SK-N-SH (cell line): ENCODE results near the gene SEC31B. TPM values are rescaled to one million over a fixed set of nuclear protein-coding genes. Genes with fewer than 3 reads are reported as not detected.

Experiments used
- CTCF ChIA-PET: fragments of 300-600, 350-600 bp; formaldehyde crosslinking; extraction: SDS; loops from one replicate; lab custom pipeline; 2021; lab: Yijun Ruan, JAX
- POLR2A ChIA-PET: fragments of 350-600 bp; sonication (Branson Sonifier 250); formaldehyde crosslinking; extraction: SDS; loops from one replicate; lab custom pipeline; 2020; ENCODE audit warnings: antibody characterized with exemption, inconsistent platforms; lab: Yijun Ruan, JAX
- DNase-seq: peaks from one replicate; pipeline ENCODE4 v3.0.0; 2012
- H2AFZ ChIP-seq: fragments of 200-600 bp; sonication (generic); 2 replicates; pipeline ENCODE4 v1.8.1; 2016; ENCODE audit warnings: antibody characterized with exemption, mild to moderate bottlenecking, low read depth
- H3F3A ChIP-seq: fragments of 200-600 bp; sonication (generic); replicated peaks from 2 replicates; pipeline ENCODE3; 2016; ENCODE audit warnings: antibody characterized with exemption, mild to moderate bottlenecking; ENCODE audit not compliant: insufficient read depth
- H3K27ac ChIP-seq, 2 experiments: fragments of 200-500 bp in 1 of 2; fragments of 200-600 bp in 1 of 2; sonication (Bioruptor generic) in 1 of 2; sonication (generic), shearing (Covaris generic) in 1 of 2; 2 replicates each; pipeline versions ENCODE4 v1.5.1 to v1.6.1; 2014 to 2016; ENCODE audit warnings: low read depth in 2 of 2, inconsistent platforms in 1 of 2, low read length in 1 of 2, mild to moderate bottlenecking in 1 of 2, mixed read lengths in 1 of 2
- H3K27me3 ChIP-seq: fragments of 200-600 bp; sonication (generic), shearing (Covaris generic); 2 replicates; pipeline ENCODE4 v1.6.1; 2016; ENCODE audit warnings: mixed run types; ENCODE audit not compliant: insufficient read depth
- H3K36me3 ChIP-seq, 2 experiments: fragments of 200-500 bp in 1 of 2; fragments of 200-600 bp in 1 of 2; sonication (Bioruptor generic) in 1 of 2; sonication (generic) in 1 of 2; replicated peaks in 1 of 2; 2 replicates each; pipeline versions ENCODE3 to v1.5.1; 2014 to 2016; ENCODE audit warnings: low read length in 1 of 2, mild to moderate bottlenecking in 1 of 2; ENCODE audit not compliant: insufficient read depth in 2 of 2, control insufficient read depth in 1 of 2
- H3K4me1 ChIP-seq, 2 experiments: fragments of 200-500 bp in 1 of 2; fragments of 200-600 bp in 1 of 2; sonication (Bioruptor generic) in 1 of 2; sonication (generic), shearing (Covaris generic) in 1 of 2; 2 replicates each; pipeline versions ENCODE4 v1.5.1 to v1.6.1; 2014 to 2016; ENCODE audit warnings: low read depth in 1 of 2, low read length in 1 of 2, mixed run types in 1 of 2; ENCODE audit not compliant: insufficient read depth in 2 of 2, control insufficient read depth in 1 of 2
- H3K4me2 ChIP-seq: fragments of 200-600 bp; sonication (generic), shearing (Covaris generic); 2 replicates; pipeline ENCODE4 v1.6.1; 2017; ENCODE audit warnings: mixed run types
- H3K4me3 ChIP-seq, 2 experiments: fragments of 200-500 bp in 1 of 2; fragments of 200-600 bp in 1 of 2; sonication (Bioruptor generic) in 1 of 2; sonication (generic), shearing (Covaris generic) in 1 of 2; 2 replicates each; pipeline versions ENCODE4 v1.5.1 to v1.8.1; 2014 to 2016; ENCODE audit warnings: low read depth in 2 of 2, inconsistent platforms in 1 of 2, low read length in 1 of 2, mild to moderate bottlenecking in 1 of 2, mixed read lengths in 1 of 2, moderate library complexity in 1 of 2
- H3K79me2 ChIP-seq: fragments of 200-600 bp; sonication (generic); 2 replicates; pipeline ENCODE4 v1.8.1; 2017; ENCODE audit warnings: mild to moderate bottlenecking; ENCODE audit not compliant: insufficient read depth
- H3K9ac ChIP-seq: fragments of 200-600 bp; sonication (generic); 2 replicates; pipeline ENCODE4 v1.6.1; 2017; ENCODE audit warnings: mixed run types
- H3K9me2 ChIP-seq: fragments of 200-600 bp; sonication (generic); 2 replicates; pipeline ENCODE4 v1.6.1; 2017; ENCODE audit warnings: mixed run types
- H3K9me3 ChIP-seq: fragments of 200-600 bp; sonication (generic); 2 replicates; pipeline ENCODE4 v1.6.1; 2017; ENCODE audit warnings: mixed run types, mild to moderate bottlenecking, moderate library complexity
- H4K20me1 ChIP-seq: fragments of 200-600 bp; sonication (generic); 2 replicates; pipeline ENCODE4 v1.6.1; 2017; ENCODE audit warnings: mild to moderate bottlenecking, mixed run types; ENCODE audit not compliant: insufficient read depth
- CHD2 ChIP-seq: fragments of 150-350 bp; IDR thresholded peaks from 2 replicates; pipeline ENCODE4 v1.6.1; 2018; ENCODE audit warnings: low read length; ENCODE audit not compliant: partially characterized antibody
- EP300 ChIP-seq, 2 experiments: IDR thresholded peaks; 2 replicates each; pipeline versions ENCODE4 v1.4.0 to v1.6.1; 2012; ENCODE audit warnings: borderline replicate concordance in 1 of 2, low read depth in 1 of 2, low read length in 1 of 2
- EZH2phosphoT487 ChIP-seq: fragments of 200-600 bp; sonication (generic); IDR thresholded peaks from 2 replicates; pipeline ENCODE4 v1.6.1; 2017; ENCODE audit warnings: low read depth, mixed run types, mild to moderate bottlenecking, antibody characterized with exemption, moderate library complexity, borderline replicate concordance
- FOXM1 ChIP-seq: IDR thresholded peaks from 2 replicates; pipeline ENCODE4 v1.4.0; 2012; ENCODE audit warnings: low read depth, mild to moderate bottlenecking
- JUND ChIP-seq: IDR thresholded peaks from 2 replicates; pipeline ENCODE4 v1.4.0; 2012
- MEF2A ChIP-seq: IDR thresholded peaks from 2 replicates; pipeline ENCODE4 v1.4.0; 2012; ENCODE audit warnings: low read depth, borderline replicate concordance
- NRF1 ChIP-seq: IDR thresholded peaks from 2 replicates; pipeline ENCODE4 v1.6.1; 2012; ENCODE audit warnings: low read depth, mild to moderate bottlenecking, low read length
- RCOR1 ChIP-seq: fragments of 150-350 bp; IDR thresholded peaks from 2 replicates; pipeline ENCODE4 v1.6.1; 2017; ENCODE audit warnings: antibody characterized with exemption, low read length
- REST ChIP-seq: IDR thresholded peaks from 2 replicates; pipeline ENCODE4 v1.6.1; 2012; ENCODE audit warnings: mild to moderate bottlenecking, low read depth, low read length, moderate library complexity
- RFX5 ChIP-seq: IDR thresholded peaks from 2 replicates; pipeline ENCODE4 v1.6.1; 2012; ENCODE audit warnings: mild to moderate bottlenecking, improper control_type of control experiment, low read length
- RXRA ChIP-seq: IDR thresholded peaks from 2 replicates; pipeline ENCODE4 v1.4.0; 2012; ENCODE audit warnings: low read depth, mild to moderate bottlenecking, borderline replicate concordance
- TAF1 ChIP-seq: IDR thresholded peaks from 2 replicates; pipeline ENCODE4 v1.6.1; 2012; ENCODE audit warnings: low read depth, mild to moderate bottlenecking, low read length, moderate library complexity, borderline replicate concordance
- TCF12 ChIP-seq: IDR thresholded peaks from 2 replicates; pipeline ENCODE4 v1.4.0; 2012
- YY1 ChIP-seq: IDR thresholded peaks from 2 replicates; pipeline ENCODE4 v1.4.0; 2012; ENCODE audit warnings: low read depth, mild to moderate bottlenecking
- WGBS: methylation state at CpG from one replicate; pipeline ENCODE4 v1.1.6; 2017; ENCODE audit warnings: low lambda C conversion rate; 5-methylcytosine and 5-hydroxymethylcytosine counted together
- polyA plus RNA-seq, 3 experiments: library from polyadenylated mRNA; depleted of rRNA; stranded (reverse); fragments of >200 nt; gene quantifications; 2 replicates each; pipeline ENCODE4 v1.2.3, GENCODE V29; 2012
- TF ChIP-seq, protein P1 (sequence below): fragments of 150-350 bp; IDR thresholded peaks from 2 replicates; pipeline ENCODE4 v1.6.1; 2017; ENCODE audit warnings: antibody characterized with exemption, low read length, low read depth, borderline replicate concordance
- TF ChIP-seq, protein P2 (sequence below): IDR thresholded peaks from 2 replicates; pipeline ENCODE4; 2012
- TF ChIP-seq, protein P3 (sequence below): IDR thresholded peaks from 2 replicates; pipeline ENCODE4 v1.4.0; 2012; ENCODE audit warnings: low read depth, borderline replicate concordance

The SEC31B gene
- polyA plus RNA-seq, 1 of the 3 experiments (the other 2 are of a cell fraction) = 8.8 TPM

DNA sequence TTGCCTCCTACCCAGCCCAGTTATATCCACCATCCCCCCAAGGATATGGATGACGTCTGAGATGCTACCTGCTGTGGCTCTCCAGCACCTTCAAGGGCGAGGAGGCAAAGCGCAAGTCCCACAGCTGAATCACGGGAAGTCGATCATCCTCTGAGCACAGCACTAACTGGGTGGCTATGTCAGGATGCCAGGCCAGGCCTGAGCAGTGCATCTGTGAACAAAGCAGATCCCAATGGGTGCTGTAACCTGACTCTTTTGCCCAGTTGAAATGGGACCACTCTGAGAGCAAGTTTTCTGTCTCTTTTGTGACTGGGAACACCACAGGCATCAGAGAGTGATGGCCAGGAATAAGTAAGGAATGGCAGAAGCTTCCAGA is 12.3 kb downstream of the SEC31B start:
- Histone ChIP-seq H3K9ac (no peak overlapping the region), H3K4me2 (no peak overlapping the region), H3F3A (no peaks in the 10 kb centered on the region), H3K79me2 (no peaks in the 10 kb centered on the region), H3K4me3 (no peak overlapping the region), H3K9me3 (no peaks in the 10 kb centered on the region), H3K27me3 (no peaks in the 10 kb centered on the region), H3K36me3 (peaks cover 0 to 2% of the 10 kb centered on the region in 2 experiments), H2AFZ (no peak overlapping the region), H3K4me1 (peaks cover 0 to 22% of the 10 kb centered on the region in 2 experiments; a peak in 2 of 4 replicates), H4K20me1 (no peaks in the 10 kb centered on the region), H3K27ac (peak overlapping the region in 1 of 2 experiments; percentile 16; a peak in 1 of 4 replicates), H3K9me2 (no peaks in the 10 kb centered on the region)
- CTCF ChIA-PET = interaction anchor here (0.9 to 14.3 kb wide), 13 partner anchors 8 to 204 kb away, joined by 3 to 150 read pairs (median 5); partner anchors contain the start of gene SEC31B
- POLR2A ChIA-PET = no interaction called here
- no peak for TF ChIP-seq FOXM1
- WGBS = 90% methylated on average over 2 of the region's 5 CpGs
- no peak for DNase-seq

DNA sequence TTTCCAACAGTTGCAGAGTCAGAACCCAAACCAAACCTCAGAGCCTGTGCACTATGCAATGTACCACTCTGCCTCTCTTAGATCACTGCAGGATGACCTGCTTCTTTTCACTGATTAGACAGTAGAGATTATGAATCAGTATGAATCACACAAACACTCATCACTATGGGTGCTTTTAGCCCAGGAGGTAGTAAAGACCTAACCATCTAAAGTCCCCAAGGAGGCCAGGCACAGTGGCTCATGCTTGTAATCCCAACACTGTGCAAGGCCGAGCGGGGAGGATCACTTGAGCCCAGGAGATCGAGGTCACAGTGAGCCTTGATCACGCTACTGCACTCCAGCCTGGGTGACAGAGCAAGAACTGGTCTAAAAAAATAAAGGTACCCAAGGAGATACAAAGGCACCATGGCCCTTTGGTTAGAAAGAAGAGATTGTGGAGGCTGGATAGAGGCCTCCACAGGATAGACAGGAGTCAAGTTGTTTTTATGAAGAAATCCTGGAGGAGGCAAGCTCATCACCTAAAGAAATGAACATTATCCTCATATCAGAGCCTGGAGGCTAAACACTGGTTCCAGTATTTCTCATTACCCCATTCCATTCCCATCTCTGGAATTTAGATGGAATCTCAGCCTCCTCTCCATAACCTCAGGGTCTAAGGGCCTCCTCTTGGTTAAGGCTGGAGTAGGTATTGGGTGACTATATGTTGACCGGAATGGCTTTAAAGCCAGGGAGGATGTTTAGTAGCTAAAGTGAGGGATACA is 12.9 kb downstream of the SEC31B start:
- H3K4me2 ChIP-seq = no peak overlapping the region
- H3K27me3 ChIP-seq = no peaks in the 10 kb centered on the region
- no peaks in the 10 kb centered on the region for H3F3A ChIP-seq
- H3K9ac ChIP-seq = no peak overlapping the region
- H3K4me1 ChIP-seq = peaks cover 0 to 22% of the 10 kb centered on the region in 2 experiments; a peak in 2 of 4 replicates
- POLR2A ChIA-PET = no interaction called here
- no peaks in the 10 kb centered on the region for H4K20me1 ChIP-seq
- no peaks in the 10 kb centered on the region for H3K9me2 ChIP-seq
- H2AFZ ChIP-seq = no peak overlapping the region
- DNase-seq = no peak
- CTCF ChIA-PET = interaction anchor here (0.9 to 14.3 kb wide), 11 partner anchors 7 to 203 kb away, joined by 3 to 150 read pairs (median 10); partner anchors contain the start of gene SEC31B
- no peak overlapping the region for H3K4me3 ChIP-seq
- no peaks in the 10 kb centered on the region for H3K79me2 ChIP-seq
- peak overlapping the region in 1 of 2 experiments; percentile 16; a peak in 1 of 4 replicates for H3K27ac ChIP-seq
- H3K36me3 ChIP-seq = peaks cover 0 to 3% of the 10 kb centered on the region in 2 experiments
- no peaks in the 10 kb centered on the region for H3K9me3 ChIP-seq
- WGBS = 75% methylated on average over 4 of the region's 5 CpGs
- no peak for TF ChIP-seq RXRA
- no peak for TF ChIP-seq CHD2
- no peak for TF ChIP-seq NRF1
- peak; percentile 90 for TF ChIP-seq TCF12
- TF ChIP-seq, protein P1, sequence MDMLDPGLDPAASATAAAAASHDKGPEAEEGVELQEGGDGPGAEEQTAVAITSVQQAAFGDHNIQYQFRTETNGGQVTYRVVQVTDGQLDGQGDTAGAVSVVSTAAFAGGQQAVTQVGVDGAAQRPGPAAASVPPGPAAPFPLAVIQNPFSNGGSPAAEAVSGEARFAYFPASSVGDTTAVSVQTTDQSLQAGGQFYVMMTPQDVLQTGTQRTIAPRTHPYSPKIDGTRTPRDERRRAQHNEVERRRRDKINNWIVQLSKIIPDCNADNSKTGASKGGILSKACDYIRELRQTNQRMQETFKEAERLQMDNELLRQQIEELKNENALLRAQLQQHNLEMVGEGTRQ = no peak
- TF ChIP-seq, protein P2, sequence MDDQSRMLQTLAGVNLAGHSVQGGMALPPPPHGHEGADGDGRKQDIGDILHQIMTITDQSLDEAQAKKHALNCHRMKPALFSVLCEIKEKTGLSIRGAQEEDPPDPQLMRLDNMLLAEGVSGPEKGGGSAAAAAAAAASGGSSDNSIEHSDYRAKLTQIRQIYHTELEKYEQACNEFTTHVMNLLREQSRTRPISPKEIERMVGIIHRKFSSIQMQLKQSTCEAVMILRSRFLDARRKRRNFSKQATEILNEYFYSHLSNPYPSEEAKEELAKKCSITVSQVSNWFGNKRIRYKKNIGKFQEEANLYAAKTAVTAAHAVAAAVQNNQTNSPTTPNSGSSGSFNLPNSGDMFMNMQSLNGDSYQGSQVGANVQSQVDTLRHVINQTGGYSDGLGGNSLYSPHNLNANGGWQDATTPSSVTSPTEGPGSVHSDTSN = peak; percentile 81
- no peak for TF ChIP-seq RCOR1
- TF ChIP-seq, protein P3, sequence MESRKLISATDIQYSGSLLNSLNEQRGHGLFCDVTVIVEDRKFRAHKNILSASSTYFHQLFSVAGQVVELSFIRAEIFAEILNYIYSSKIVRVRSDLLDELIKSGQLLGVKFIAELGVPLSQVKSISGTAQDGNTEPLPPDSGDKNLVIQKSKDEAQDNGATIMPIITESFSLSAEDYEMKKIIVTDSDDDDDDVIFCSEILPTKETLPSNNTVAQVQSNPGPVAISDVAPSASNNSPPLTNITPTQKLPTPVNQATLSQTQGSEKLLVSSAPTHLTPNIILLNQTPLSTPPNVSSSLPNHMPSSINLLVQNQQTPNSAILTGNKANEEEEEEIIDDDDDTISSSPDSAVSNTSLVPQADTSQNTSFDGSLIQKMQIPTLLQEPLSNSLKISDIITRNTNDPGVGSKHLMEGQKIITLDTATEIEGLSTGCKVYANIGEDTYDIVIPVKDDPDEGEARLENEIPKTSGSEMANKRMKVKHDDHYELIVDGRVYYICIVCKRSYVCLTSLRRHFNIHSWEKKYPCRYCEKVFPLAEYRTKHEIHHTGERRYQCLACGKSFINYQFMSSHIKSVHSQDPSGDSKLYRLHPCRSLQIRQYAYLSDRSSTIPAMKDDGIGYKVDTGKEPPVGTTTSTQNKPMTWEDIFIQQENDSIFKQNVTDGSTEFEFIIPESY = no peak
- TF ChIP-seq EP300 (IDR thresholded peaks at IDR 0.05; ENCODE audit: borderline replicate concordance in 1 of 2, low read depth in 1 of 2, low read length in 1 of 2) = peak in 1 of 2 experiments; percentile 59; a peak in 1 of 4 replicates
- peak; percentile 85 for TF ChIP-seq JUND
- no peak for TF ChIP-seq MEF2A
- 0 out of 2 replicates have a peak, but pooled peaks have one; percentile 10 for TF ChIP-seq TAF1
- no peak for TF ChIP-seq EZH2phosphoT487
- TF ChIP-seq RFX5 = no peak
- TF ChIP-seq REST = no peak
- TF ChIP-seq YY1 = no peak
